Ovary (tissue), 9 donors: ENCODE measurements around the gene CCDC7. TPM values are rescaled to one million over a fixed set of nuclear protein-coding genes. Genes with fewer than 3 reads are reported as not detected.
"Not testable (repeated sequence)": the region's sequence is repeated elsewhere in the genome, so short reads cannot be mapped to it uniquely, and the experiment has no call there.

Source experiments
- DNase-seq, 5 donors: peaks; one replicate each; pipeline ENCODE4 v3.0.0-alpha.2; 2019 to 2020
- H3K27ac ChIP-seq, 2 donors: fragments of 200-600 bp; one replicate each; pipeline versions ENCODE4 v1.5.1 to v1.8.0; 2019 to 2022
- H3K27me3 ChIP-seq: fragments of 200-600 bp; one replicate; pipeline ENCODE4 v1.8.0; 2022
- H3K36me3 ChIP-seq: fragments of 200-600 bp; sonication (generic); one replicate; pipeline ENCODE4 v1.5.1; 2019
- H3K4me1 ChIP-seq: one replicate; pipeline ENCODE4 v1.8.1; 2013; ENCODE audit warnings: mild to moderate bottlenecking, moderate library complexity; ENCODE audit not compliant: insufficient read depth
- H3K4me3 ChIP-seq: fragments of 200-600 bp; sonication (generic); one replicate; pipeline ENCODE4 v1.5.1; 2017
- H3K9me3 ChIP-seq, 2 donors: fragments of 200-600 bp in 1 of 2; sonication (generic) in 1 of 2; one replicate each; pipeline versions ENCODE4 v1.5.1 to v1.8.1; 2013 to 2019; ENCODE audit warnings: mild to moderate bottlenecking in 1 of 2, moderate library complexity in 1 of 2
- EP300 ChIP-seq: sonication (generic); formaldehyde crosslinking; IDR thresholded peaks from one replicate; pipeline ENCODE4 v1.6.1; 2017; ENCODE audit warnings: antibody characterized with exemption
- POLR2A ChIP-seq: fragments of 450-650 bp; IDR thresholded peaks from one replicate; pipeline ENCODE4 v1.6.1; 2017; ENCODE audit warnings: antibody characterized with exemption, mild to moderate bottlenecking, moderate library complexity
- WGBS, 3 donors: extraction: QIAGEN DNeasy Blood & Tissue Kit in 1 of 3; methylation state at CpG; one replicate each; pipeline versions ENCODE4 v1.1.5 to v1.1.7; 2013 to 2017; 5-methylcytosine and 5-hydroxymethylcytosine counted together
- intact Hi-C, 4 donors: fragments of 100-400 bp; cut with DNase I; formaldehyde crosslinking; loops; one replicate each; pipeline versions ENCODE4 v1.11.0 to v1.15.1; 2022 to 2023
- polyA plus RNA-seq, 2 donors: library from polyadenylated mRNA; stranded (reverse); fragments of 200-250 nt in 1 of 2; fragments of 350-450 nt in 1 of 2; fragmentation: Illumina TruSeq in 1 of 2; extraction: RNeasy Lipid Tissue Mini Kit (QIAGEN cat#74804) in 1 of 2; gene quantifications; one replicate each; pipeline ENCODE4 v1.2.3, GENCODE V29; 2013 to 2014
- total RNA-seq, 7 donors: library from RNA; depleted of rRNA in 2 of 7; stranded (reverse); fragments of >200 nt in 2 of 7; fragmentation: NEBNext Ultra II Directional in 3 of 7; extraction: Animal tissue kit (Norgen Biotek cat#: 25700) in 3 of 7; gene quantifications; one replicate each; pipeline versions ENCODE4 v1.1.0 to v1.2.4, GENCODE V29; 2016 to 2023
- TF ChIP-seq, protein P1 (sequence below), 3 donors: fragments of 450-650 bp in 2 of 3; fragments of 200-600 bp in 1 of 3; IDR thresholded peaks; one replicate each; pipeline versions ENCODE4 v1.5.1 to v1.8.0; 2016 to 2022; ENCODE audit warnings: antibody characterized with exemption in 3 of 3, mild to moderate bottlenecking in 1 of 3
- donor health status: DM: no; HTN: no; CAD: no; lungs with moderate emphysema.
- donor health status: DM: no; HTN: no; CAD: no.
- donor health status: Bipolar disorder and iron deficiency.
- donor health status: DM: yes; HTN: yes; CAD: no.
- donor health status: DM: no; HTN: no; CAD: no.
- donor health status: DM: yes; HTN: yes; CAD: no.

CCDC7 gene
- total and polyA plus RNA-seq, 9 donors: 1.2 to 83.4 (median 47.2) TPM

DNA sequence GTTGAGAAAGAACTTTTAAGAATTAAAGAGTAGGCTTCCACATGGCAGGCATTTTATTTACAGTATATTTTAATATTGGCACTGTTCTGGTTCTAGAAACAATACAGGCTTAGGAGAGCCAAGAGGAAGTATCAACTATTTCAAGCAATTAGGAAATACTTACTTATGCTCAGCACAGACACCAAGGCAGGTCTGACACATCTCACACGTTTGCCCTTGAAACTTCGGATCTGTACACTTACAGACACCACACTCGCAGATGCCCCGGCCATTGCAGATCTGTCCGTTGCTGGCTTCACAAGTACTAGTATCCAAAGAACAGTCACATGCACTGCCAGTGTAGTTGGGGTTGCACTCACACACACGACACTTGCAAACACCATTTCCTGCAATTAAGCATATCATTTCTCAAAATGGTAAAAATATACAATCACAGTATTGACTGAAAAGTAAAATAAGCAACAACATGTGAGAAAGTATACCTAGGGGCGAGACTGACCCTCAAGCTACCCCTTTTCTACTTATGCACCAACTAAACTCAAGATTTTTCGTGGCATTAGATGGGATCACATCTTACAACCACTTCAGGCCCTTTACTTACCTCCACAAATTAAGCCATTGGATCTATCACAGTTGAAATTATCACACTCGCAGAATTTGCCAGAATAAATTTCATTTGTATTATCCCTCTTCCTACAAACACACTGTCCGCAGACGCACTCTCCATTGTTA, 465.5 kb downstream of the CCDC7 start:
- H3K27me3 ChIP-seq: no peaks in the 10 kb centered on the region
- no peak for TF ChIP-seq POLR2A
- TF ChIP-seq, protein P1, sequence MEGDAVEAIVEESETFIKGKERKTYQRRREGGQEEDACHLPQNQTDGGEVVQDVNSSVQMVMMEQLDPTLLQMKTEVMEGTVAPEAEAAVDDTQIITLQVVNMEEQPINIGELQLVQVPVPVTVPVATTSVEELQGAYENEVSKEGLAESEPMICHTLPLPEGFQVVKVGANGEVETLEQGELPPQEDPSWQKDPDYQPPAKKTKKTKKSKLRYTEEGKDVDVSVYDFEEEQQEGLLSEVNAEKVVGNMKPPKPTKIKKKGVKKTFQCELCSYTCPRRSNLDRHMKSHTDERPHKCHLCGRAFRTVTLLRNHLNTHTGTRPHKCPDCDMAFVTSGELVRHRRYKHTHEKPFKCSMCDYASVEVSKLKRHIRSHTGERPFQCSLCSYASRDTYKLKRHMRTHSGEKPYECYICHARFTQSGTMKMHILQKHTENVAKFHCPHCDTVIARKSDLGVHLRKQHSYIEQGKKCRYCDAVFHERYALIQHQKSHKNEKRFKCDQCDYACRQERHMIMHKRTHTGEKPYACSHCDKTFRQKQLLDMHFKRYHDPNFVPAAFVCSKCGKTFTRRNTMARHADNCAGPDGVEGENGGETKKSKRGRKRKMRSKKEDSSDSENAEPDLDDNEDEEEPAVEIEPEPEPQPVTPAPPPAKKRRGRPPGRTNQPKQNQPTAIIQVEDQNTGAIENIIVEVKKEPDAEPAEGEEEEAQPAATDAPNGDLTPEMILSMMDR (IDR thresholded peaks at IDR 0.05): no peak
- no peak for TF ChIP-seq EP300
- no peaks in the 10 kb centered on the region for H3K9me3 ChIP-seq
- WGBS, 3 donors: 78 to 87% (median 84%) methylated on average over 11 of the region's 11 CpGs
- intact Hi-C loops: no loop called here
- H3K36me3 ChIP-seq: no peaks in the 10 kb centered on the region
- no peaks in the 10 kb centered on the region for H3K4me1 ChIP-seq
- H3K27ac ChIP-seq: no peak overlapping the region
- no peak for DNase-seq
- H3K4me3 ChIP-seq: no peak overlapping the region

DNA sequence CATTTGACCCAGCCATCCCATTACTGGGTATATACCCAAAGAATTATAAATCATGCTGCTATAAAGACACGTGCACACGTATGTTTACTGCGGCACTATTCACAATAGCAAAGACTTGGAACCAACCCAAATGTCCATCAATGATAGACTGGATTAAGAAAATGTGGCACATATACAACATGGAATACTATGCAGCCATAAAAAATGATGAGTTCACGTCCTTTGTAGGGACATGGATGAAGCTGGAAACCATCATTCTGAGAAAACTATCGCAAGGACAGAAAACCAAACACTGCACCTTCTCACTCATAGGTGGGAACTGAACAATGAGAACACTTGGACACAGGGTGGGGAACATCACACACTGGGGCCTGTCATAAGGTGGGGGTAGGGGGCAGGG, 471.9 kb downstream of the CCDC7 start:
- not testable (repeated sequence) for H3K36me3 ChIP-seq

DNA sequence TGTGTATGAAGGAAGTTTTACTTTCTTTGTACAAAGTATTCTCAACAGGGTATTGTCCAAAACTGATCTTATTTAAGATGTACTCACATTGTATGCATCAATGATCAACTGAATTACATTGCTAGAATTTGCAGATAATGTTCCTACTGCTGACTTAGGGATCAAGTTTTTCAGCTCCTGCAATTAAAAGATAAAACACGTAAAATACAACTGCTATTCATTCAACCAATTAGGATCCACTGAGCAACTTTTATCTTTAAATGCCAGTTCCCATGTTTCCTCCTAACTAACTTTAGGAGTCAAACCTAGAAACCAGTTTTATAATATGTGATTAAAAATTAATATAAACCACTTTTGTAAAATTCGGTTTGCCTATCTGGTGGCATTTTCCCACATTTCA, 476.2 kb downstream of the CCDC7 start:
- H3K27me3 ChIP-seq: no peaks in the 10 kb centered on the region
- no peaks in the 10 kb centered on the region for H3K4me1 ChIP-seq
- no peak overlapping the region for H3K27ac ChIP-seq
- H3K9me3 ChIP-seq: no peaks in the 10 kb centered on the region
- no peak overlapping the region for H3K4me3 ChIP-seq
- WGBS, 3 donors: 67 to 75% (median 72%) methylated on average over 2 of the region's 2 CpGs
- no peaks in the 10 kb centered on the region for H3K36me3 ChIP-seq
- no peak for DNase-seq
- intact Hi-C loops: no loop called here
- TF ChIP-seq EP300 (no peak), POLR2A (no peak)
- TF ChIP-seq, protein P1 (IDR thresholded peaks at IDR 0.05): no peak

More for the DNA sequence above, 471.9 kb downstream of the CCDC7 start:
- 97 to 100% (median 98%) methylated on average over 4 to 5 of the region's 5 CpGs for WGBS, 3 donors
- H3K9me3 ChIP-seq, intact Hi-C loops, H3K27ac ChIP-seq, H3K27me3 ChIP-seq, H3K4me3 ChIP-seq, DNase-seq, H3K4me1 ChIP-seq: not testable (repeated sequence)

DNA sequence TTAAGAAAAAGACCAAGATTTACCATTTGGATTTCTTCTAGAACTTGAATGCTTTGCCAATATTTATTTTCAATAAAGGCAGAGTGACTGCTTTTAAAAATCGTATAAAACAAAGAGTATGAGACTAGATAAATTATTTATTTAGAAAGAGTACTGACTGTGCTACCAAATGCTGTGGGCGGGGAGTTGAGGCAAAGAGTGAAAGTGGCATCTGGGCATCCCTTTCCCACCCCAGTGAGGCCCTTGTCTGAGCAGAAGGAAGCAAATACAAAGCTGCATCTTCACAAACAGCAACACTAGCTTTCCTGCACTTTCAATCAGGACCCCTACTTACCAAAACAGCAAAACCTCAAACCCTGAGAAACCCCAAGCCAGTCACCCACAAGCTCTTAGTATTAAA, 477.2 kb downstream of the CCDC7 start:
- H3K4me1 ChIP-seq: no peaks in the 10 kb centered on the region
- H3K36me3 ChIP-seq: no peaks in the 10 kb centered on the region
- no peaks in the 10 kb centered on the region for H3K9me3 ChIP-seq
- 51 to 72% (median 64%) methylated on average over 2 of the region's 2 CpGs for WGBS, 3 donors
- no peaks in the 10 kb centered on the region for H3K27me3 ChIP-seq
- no peak overlapping the region for H3K4me3 ChIP-seq
- TF ChIP-seq POLR2A: no peak
- no peak for TF ChIP-seq EP300
- TF ChIP-seq, protein P1 (IDR thresholded peaks at IDR 0.05): no peak
- no peak for DNase-seq
- no peak overlapping the region for H3K27ac ChIP-seq
- intact Hi-C loops: no loop called here

DNA sequence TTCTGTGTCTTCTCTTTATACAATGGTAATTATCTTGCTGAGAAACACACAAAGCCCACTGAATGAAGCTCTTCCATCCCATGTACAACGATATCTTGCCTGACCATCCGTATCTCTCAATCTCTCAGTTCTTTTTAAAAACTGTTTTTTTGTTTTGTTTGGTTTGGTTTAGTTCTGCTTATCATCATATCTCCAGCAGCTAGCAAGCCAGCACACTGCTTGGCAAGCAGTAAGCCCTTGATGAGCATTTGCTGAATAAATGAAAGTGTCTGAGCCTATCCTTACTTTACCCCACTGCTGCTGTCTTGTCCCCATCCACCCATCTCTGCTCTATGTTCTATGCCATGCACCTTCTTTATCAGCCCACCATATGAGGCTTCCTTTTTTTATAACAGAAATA, 477.9 kb downstream of the CCDC7 start:
- Histone ChIP-seq H3K27ac (no peak overlapping the region), H3K27me3 (no peaks in the 10 kb centered on the region), H3K9me3 (no peaks in the 10 kb centered on the region), H3K36me3 (no peaks in the 10 kb centered on the region), H3K4me3 (no peak overlapping the region), H3K4me1 (no peaks in the 10 kb centered on the region)
- intact Hi-C loops: no loop called here
- TF ChIP-seq, protein P1 (IDR thresholded peaks at IDR 0.05): no peak
- TF ChIP-seq POLR2A (no peak), EP300 (no peak)
- no peak for DNase-seq
- WGBS, 3 donors: 91 to 96% (median 94%) methylated on average over 2 of the region's 2 CpGs
